Brain microvascular endothelial cell (primary cell): Measurements from ENCODE around the gene AIRE.

Source experiments
- DNase-seq: peaks from one replicate; pipeline ENCODE4 v3.0.0-alpha.2; 2020
- H3K27ac ChIP-seq: fragments of 250-450 bp; sonication (Bioruptor Pico); 2 replicates; pipeline ENCODE4 v1.5.1; 2020; ENCODE audit warnings: mild to moderate bottlenecking, moderate library complexity
- H3K27me3 ChIP-seq: fragments of 250-450 bp; sonication (Bioruptor Pico); replicated peaks from 2 replicates; pipeline ENCODE4 v1.5.1; 2020; ENCODE audit warnings: mild to moderate bottlenecking
- H3K36me3 ChIP-seq: fragments of 250-450 bp; sonication (Bioruptor Pico); replicated peaks from 2 replicates; pipeline ENCODE4 v1.5.1; 2020; ENCODE audit warnings: mild to moderate bottlenecking
- H3K4me3 ChIP-seq: 2 replicates; pipeline ENCODE4 v1.5.1; 2011; ENCODE audit warnings: low read depth, mild to moderate bottlenecking, control low read depth, low read length, moderate library complexity
- CTCF ChIP-seq: IDR thresholded peaks from 2 replicates; pipeline ENCODE4 v1.5.1; 2011; ENCODE audit warnings: low read depth, mild to moderate bottlenecking, moderate library complexity, low read length, control low read depth, inconsistent platforms; ENCODE audit errors: missing control alignments
- in situ Hi-C: cut with HindIII; loops from 2 replicates; pipeline ENCODE4 v1.10.0; 2017; ENCODE audit warnings: low sequenced_read_pairs, low pct_ligation_motif_present

AIRE gene

GRCh38 chr21:44332383-44332782 is 46.7 kb downstream of the AIRE start:
- DNase-seq: no peak
- no peaks in the 10 kb centered on the region for H3K27me3 ChIP-seq
- no peak for TF ChIP-seq CTCF
- peaks cover under 1% of the 10 kb centered on the region for H3K36me3 ChIP-seq
- H3K27ac ChIP-seq: no peak overlapping the region
- in situ Hi-C loops: no loop called here
- H3K4me3 ChIP-seq: no peak overlapping the region

DNA sequence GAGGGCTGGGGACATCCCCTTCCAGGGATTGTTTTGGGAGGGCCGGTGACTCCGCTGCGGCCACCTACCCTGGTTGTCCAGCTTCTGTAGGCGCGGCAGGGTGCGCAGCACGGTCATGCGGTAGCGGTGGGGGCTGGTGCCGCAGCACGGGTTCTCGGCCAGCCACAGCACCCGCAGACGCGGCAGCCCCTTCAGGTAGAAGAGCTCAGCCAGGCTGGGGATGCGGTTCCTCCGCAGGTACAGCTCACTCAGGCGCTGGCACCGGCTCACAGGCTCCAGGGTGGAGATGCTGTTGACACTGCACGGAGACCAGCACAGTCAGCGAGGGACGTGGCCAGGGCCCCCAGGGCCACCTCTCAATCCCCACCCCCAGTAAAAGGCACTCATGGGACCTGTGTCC is 47.3 kb downstream of the AIRE start:
- Histone ChIP-seq H3K27me3 (no peaks in the 10 kb centered on the region), H3K36me3 (no peaks in the 10 kb centered on the region), H3K27ac (no peak overlapping the region), H3K4me3 (no peak overlapping the region)
- TF ChIP-seq CTCF: no peak
- in situ Hi-C loops: no loop called here
- DNase-seq: no peak

- DNase-seq: no peak
- H3K27ac ChIP-seq: no peak overlapping the region
- H3K27me3 ChIP-seq: no peaks in the 10 kb centered on the region
- in situ Hi-C loops: no loop called here
- no peaks in the 10 kb centered on the region for H3K36me3 ChIP-seq
- no peak overlapping the region for H3K4me3 ChIP-seq
- no peak for TF ChIP-seq CTCF
These were observed 48.0 kb downstream of the AIRE start for GRCh38 chr21:44333509-44334328.

GRCh38 chr21:44334329-44335030 is 48.8 kb downstream of the AIRE start:
- no peak for DNase-seq
- no peaks in the 10 kb centered on the region for H3K27me3 ChIP-seq
- no peak overlapping the region for H3K4me3 ChIP-seq
- H3K36me3 ChIP-seq: no peaks in the 10 kb centered on the region
- no peak for TF ChIP-seq CTCF
- no peak overlapping the region for H3K27ac ChIP-seq
- in situ Hi-C loops: no loop called here

DNA sequence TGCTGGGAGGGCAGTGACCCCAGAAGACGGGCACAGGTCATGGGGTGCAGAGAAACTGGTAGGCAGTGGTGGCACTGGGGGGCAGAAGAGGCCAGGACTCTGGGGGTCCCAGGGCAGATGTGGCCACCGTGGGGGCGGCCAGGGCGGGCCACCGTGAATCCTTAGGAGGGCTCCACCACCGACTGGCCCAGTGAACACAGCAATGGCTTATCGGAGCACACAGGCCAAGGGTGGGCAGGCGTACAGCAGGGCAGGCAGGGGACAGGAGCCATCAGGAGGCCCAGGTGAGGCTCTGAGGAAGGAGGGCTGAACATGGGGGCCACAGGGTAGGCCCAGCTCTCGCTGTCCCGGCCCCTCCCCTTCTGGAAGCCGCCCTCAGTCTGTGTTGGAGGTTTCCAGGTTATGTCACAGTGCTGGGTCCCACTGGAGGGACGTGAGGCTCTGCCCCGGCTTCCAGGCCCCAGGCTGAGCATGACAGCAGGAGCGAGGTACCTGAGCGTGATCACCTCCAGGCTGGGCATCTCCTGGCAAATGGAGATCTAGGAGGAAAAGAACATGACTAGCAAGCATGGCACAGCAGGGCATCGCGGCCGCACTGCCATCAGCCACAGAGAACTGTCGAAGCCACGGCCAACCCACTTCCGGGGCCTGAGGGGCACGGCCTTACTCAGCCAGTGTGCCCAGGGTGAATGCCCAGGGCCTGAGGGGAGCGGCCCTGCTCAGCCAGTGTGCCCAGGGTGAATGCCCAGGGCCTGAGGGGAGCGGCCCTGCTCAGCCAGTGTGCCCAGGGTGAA is 49.8 kb downstream of the AIRE start:
- DNase-seq: no peak
- Histone ChIP-seq H3K27ac (no peak overlapping the region), H3K36me3 (no peaks in the 10 kb centered on the region), H3K4me3 (no peak overlapping the region), H3K27me3 (no peaks in the 10 kb centered on the region)
- in situ Hi-C loops: no loop called here
- TF ChIP-seq CTCF: no peak
